GM12873 (cell line): Measurements from ENCODE around the gene GPR173.
A peak's percentile ranks its signal among the peaks of the same experiment; 100 is the strongest.

ENCODE experiments used
- TF ChIP-seq, protein P1 (sequence below): IDR thresholded peaks from 2 replicates; pipeline ENCODE4 v1.5.1; 2012; ENCODE audit warnings: low read depth, mild to moderate bottlenecking, moderate library complexity, low read length, control low read depth; ENCODE audit not compliant: insufficient read depth; ENCODE audit errors: missing control alignments

The GPR173 gene

DNA sequence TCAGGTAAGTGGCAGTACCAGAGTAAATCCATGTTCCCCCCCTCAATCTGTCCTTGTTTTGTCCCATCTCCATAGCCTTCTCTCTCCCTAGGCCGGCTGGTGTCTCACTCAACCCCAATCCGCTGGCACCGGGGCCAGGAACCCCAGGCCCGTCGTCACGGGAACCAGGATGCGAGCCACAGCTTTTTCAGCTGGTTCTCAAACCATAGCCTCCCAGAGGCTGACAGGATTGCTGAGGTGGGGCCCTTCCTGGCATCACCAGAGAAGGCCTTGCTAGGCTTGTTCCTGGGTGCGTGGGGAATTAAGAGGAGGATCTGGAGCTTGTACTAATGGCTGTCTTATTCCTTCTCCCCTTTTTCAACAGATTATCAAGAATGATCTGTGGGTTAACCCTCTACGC is 36.3 kb downstream of the GPR173 start:
- TF ChIP-seq, protein P1, sequence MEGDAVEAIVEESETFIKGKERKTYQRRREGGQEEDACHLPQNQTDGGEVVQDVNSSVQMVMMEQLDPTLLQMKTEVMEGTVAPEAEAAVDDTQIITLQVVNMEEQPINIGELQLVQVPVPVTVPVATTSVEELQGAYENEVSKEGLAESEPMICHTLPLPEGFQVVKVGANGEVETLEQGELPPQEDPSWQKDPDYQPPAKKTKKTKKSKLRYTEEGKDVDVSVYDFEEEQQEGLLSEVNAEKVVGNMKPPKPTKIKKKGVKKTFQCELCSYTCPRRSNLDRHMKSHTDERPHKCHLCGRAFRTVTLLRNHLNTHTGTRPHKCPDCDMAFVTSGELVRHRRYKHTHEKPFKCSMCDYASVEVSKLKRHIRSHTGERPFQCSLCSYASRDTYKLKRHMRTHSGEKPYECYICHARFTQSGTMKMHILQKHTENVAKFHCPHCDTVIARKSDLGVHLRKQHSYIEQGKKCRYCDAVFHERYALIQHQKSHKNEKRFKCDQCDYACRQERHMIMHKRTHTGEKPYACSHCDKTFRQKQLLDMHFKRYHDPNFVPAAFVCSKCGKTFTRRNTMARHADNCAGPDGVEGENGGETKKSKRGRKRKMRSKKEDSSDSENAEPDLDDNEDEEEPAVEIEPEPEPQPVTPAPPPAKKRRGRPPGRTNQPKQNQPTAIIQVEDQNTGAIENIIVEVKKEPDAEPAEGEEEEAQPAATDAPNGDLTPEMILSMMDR, result no peak

DNA sequence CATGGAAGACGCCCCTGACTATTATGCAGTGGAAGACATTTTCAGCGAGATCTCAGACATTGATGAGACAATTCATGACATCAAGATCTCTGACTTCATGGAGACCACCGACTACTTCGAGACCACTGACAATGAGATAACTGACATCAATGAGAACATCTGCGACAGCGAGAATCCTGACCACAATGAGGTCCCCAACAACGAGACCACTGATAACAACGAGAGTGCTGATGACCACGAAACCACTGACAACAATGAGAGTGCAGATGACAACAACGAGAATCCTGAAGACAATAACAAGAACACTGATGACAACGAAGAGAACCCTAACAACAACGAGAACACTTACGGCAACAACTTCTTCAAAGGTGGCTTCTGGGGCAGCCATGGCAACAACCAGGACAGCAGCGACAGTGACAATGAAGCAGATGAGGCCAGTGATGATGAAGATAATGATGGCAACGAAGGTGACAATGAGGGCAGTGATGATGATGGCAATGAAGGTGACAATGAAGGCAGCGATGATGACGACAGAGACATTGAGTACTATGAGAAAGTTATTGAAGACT is 37.2 kb downstream of the GPR173 start:
- TF ChIP-seq, protein P1, result no peak

DNA sequence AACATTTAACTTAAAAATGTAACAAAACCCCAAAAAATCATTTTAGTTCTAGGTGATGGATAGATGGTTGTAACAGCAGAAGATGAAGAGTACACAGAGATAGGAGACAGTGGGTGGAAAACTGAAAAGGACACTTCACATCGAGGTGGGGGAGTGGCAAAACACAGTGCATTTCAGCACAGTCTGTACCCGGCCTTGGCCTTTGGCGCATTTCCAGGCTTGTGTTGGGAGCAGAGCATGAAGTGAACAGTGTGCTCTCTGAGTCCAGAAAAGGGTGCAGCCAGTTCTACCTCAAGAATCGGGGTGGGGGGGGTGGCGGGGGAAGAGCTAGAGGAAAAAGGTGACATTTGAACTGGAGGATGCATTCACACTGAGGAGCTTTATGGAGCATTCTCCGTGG is 37.9 kb downstream of the GPR173 start:
- TF ChIP-seq, protein P1, result no peak

DNA sequence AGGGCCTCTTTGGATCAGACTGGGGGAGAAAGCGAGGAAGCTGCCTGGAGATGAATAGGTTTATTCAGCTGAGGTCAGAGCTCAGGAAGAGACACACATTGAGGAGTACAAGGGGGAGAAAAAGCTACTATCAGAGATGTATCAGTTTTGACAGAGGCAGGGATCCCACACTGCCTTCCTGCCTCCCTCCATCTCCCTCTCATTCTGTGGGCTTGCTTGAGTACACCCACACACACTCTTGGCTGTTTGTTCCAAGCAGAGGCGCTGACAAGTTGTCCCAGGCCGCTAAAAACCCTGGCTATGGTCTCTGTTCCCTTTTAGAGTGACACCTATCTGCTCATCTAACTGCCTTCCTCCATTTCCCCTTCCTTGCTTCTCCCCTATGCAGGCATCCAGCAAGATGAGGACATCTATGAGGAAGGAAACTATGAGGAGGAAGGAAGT is 38.8 kb downstream of the GPR173 start:
- TF ChIP-seq, protein P1, result no peak

DNA sequence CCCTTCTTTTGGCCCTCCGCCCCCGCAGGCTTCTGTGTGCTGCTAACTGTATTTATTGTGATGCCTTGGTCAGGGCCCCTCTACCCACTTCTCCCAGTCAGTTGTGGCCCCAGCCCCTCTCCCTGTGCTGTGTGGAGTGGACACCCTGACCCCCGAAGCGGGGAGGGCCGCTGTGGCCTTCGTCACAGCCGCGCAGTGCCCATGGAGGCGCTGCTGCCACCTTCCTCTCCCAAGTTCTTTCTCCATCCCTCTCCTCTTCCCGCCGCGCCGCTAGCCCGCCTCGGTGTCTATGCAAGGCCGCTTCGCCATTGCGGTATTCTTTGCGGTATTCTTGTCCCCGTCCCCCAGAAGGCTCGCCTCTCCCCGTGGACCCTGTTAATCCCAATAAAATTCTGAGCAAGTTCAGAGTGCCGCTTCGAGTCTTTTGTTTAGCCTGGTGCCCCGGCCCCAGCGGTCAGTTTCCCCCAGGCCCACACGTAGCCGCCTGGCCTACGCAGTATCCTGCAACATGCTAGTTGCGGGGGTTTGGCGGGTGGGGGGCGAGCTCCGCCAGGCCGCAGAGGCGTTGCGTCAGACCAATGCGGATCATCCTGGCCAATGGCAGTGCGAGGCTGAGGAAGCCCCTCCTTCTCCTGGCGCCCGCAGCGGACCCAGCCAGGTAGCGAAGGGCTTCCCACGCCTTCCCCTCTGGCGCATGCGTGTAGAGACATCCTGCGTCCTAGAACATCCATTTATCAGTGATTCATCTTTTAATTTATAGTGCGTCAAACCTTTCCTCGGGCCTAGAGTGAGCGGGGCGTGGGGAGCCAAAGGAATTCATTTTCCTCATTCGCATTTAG is 39.8 kb downstream of the GPR173 start:
- TF ChIP-seq, protein P1, result no peak

DNA sequence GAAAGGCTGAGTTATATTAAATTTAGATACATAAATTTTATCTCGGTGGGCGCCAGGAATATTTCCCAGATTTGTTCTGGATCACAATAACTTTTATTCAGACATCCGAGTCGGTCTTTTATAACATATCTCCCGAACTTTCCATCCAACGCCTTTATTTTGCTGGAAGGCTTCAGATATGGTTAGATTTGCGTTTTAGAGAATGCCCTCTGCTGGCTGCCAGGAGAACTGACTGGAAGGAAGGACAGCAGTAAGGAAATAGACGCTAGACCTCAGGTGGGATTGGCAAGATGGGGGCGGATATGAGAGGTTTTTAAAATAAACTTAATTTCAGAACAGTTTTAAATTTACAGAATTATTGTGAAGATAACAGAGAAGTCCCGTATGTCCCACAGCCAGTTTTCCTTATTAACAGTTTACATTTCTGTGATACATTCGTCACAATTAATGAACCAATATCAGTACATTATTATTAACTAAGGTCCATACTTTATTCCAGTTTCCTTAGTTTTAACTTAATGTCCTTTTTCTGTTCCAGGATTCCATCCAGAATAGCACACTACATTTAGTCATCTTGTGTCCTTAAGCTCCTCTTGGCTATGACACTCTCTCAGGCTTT is 40.7 kb downstream of the GPR173 start:
- TF ChIP-seq, protein P1, result peak; percentile 76

DNA sequence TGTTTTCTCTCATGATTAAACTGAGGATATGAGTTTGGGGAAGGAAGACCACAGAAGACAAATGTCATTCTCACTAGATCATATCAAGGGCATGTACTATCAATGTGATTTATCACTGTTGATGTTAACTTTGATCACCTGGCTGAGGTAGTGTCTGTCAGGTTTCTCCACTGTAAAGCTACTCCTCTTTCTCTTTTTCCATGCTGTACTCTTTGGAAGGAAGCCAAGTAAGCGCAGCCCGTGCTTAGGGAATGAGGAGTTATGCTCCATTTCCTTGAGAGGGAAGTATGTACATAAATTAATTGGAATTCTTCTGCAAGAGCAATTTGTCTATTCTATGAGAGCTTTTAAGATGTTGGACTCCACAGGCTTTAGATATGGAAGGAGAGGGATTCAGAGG is 41.3 kb downstream of the GPR173 start:
- TF ChIP-seq, protein P1, result no peak
